22Rv1 (cell line): ENCODE measurements around the gene KLF17.

Experiments
- CTCF ChIP-seq: fragments of 450-650 bp; IDR thresholded peaks from 2 replicates; pipeline ENCODE4 v1.5.1; 2017; ENCODE audit warnings: mild to moderate bottlenecking
- ZFX ChIP-seq: fragments of 450-650 bp; IDR thresholded peaks from 2 replicates; pipeline ENCODE4 v1.6.1; 2017; ENCODE audit warnings: antibody characterized with exemption, borderline replicate concordance

GRCh38 chr1:44154049-44154448 is 35.4 kb downstream of the KLF17 start:
- no peak for TF ChIP-seq CTCF
- TF ChIP-seq ZFX: no peak
